Pulmonary artery endothelial cell (primary cell): Measurements from ENCODE around the gene HOXC4. TPM values are rescaled to one million over a fixed set of nuclear protein-coding genes. Genes with fewer than 3 reads are reported as not detected.

Source experiments
- DNase-seq: peaks from one replicate; pipeline ENCODE4 v3.0.0-alpha.2; 2011; ENCODE audit warnings: low read depth, low spot score
- total RNA-seq: library from RNA; depleted of rRNA; stranded (reverse); fragments of >200 nt; gene quantifications from 2 replicates; pipeline ENCODE4 v1.2.3, GENCODE V29; 2014

HOXC4 gene
- not detected in 2 replicates for total RNA-seq

GRCh38 chr12:54053751-54054741, at the start of gene HOXC4:
Gene HOXC4 (plus strand): TSS chr12:54053835. CDS start chr12:54053923, 88 bp downstream.
- DNase-seq, result no peak

- no peak for DNase-seq
Measured at GRCh38 chr12:54004063-54004840, 49.4 kb upstream of the HOXC4 start.

GRCh38 chr12:54004841-54005530, 48.6 kb upstream of the HOXC4 start:
- no peak for DNase-seq

GRCh38 chr12:54005531-54005852, 48.1 kb upstream of the HOXC4 start:
- DNase-seq, result no peak

GRCh38 chr12:54005853-54006558, 47.6 kb upstream of the HOXC4 start:
- DNase-seq, result peak; percentile 19

- no peak for DNase-seq
Measured at GRCh38 chr12:54006559-54007220, 46.9 kb upstream of the HOXC4 start.

- DNase-seq, result no peak
Measured at GRCh38 chr12:54007538-54008259, 45.9 kb upstream of the HOXC4 start.

- no peak for DNase-seq
Measured at GRCh38 chr12:54008260-54008552, 45.4 kb upstream of the HOXC4 start.

- DNase-seq, result no peak
Measured at GRCh38 chr12:54009171-54010052, 44.2 kb upstream of the HOXC4 start.

GRCh38 chr12:54010053-54010971, 43.3 kb upstream of the HOXC4 start:
- DNase-seq, result no peak

GRCh38 chr12:54010972-54011664, 42.5 kb upstream of the HOXC4 start:
- no peak for DNase-seq

- DNase-seq, result no peak
Measured at GRCh38 chr12:54011665-54012532, 41.7 kb upstream of the HOXC4 start.

GRCh38 chr12:54012631-54013409, 40.8 kb upstream of the HOXC4 start:
- DNase-seq, result no peak

- no peak for DNase-seq
Measured at GRCh38 chr12:54014377-54015017, 39.1 kb upstream of the HOXC4 start.
